IMR-90 (cell line): ENCODE data around the gene ECT2. TPM values are rescaled to one million over a fixed set of nuclear protein-coding genes. Genes with fewer than 3 reads are reported as not detected.

Source experiments
- ATAC-seq: fragments of 200-7000 bp; cut with Tn5 transposase; 2 replicates; pipeline ENCODE4 v1.9.1; 2020; ENCODE audit warnings: low read depth, mild to moderate bottlenecking, moderate library complexity
- BruUV-seq: library from RNA; stranded (reverse); fragments of 400-500 nt; replicated peaks from 2 replicates; lab custom pipeline; 2021; lab: Mats Ljungman, UMichigan
- CTCF ChIA-PET: fragments of 300-600 bp; formaldehyde crosslinking; extraction: SDS; loops from one replicate; lab custom pipeline; 2021; ENCODE audit warnings: antibody characterized with exemption; lab: Yijun Ruan, JAX
- POLR2A ChIA-PET: fragments of 300-600 bp; sonication (Branson Sonifier 250); formaldehyde crosslinking; loops from one replicate; lab custom pipeline; 2022; ENCODE audit warnings: antibody characterized with exemption; ENCODE audit not compliant: unreplicated experiment; lab: Charles Lee
- DNase-seq: peaks from one replicate; pipeline ENCODE4 v3.0.0; 2013
- H2AFZ ChIP-seq: replicated peaks from 2 replicates; pipeline ENCODE3; 2013; ENCODE audit warnings: low read length, mild to moderate bottlenecking; ENCODE audit not compliant: poor library complexity
- H2AK5ac ChIP-seq: 2 replicates; pipeline ENCODE4 v1.6.1; 2013; ENCODE audit warnings: low read depth, low read length, inconsistent platforms
- H2AK9ac ChIP-seq: replicated peaks from 2 replicates; pipeline ENCODE3; 2013; ENCODE audit warnings: mild to moderate bottlenecking, low read depth, low read length, moderate library complexity; ENCODE audit not compliant: poor library complexity
- H2BK120ac ChIP-seq: 2 replicates; pipeline ENCODE4 v1.6.1; 2013; ENCODE audit warnings: low read depth, low read length, inconsistent platforms
- H2BK15ac ChIP-seq: 3 replicates; pipeline ENCODE4 v1.6.1; 2013; ENCODE audit warnings: low read depth, low read length, inconsistent platforms
- H2BK20ac ChIP-seq: 2 replicates; pipeline ENCODE4 v1.6.1; 2013; ENCODE audit warnings: low read depth, mild to moderate bottlenecking, inconsistent platforms, low read length, moderate library complexity
- H2BK5ac ChIP-seq: 2 replicates; pipeline ENCODE4 v1.6.1; 2013; ENCODE audit warnings: mild to moderate bottlenecking, low read depth, low read length, inconsistent platforms; ENCODE audit not compliant: poor library complexity, severe bottlenecking
- H3K14ac ChIP-seq: replicated peaks from 2 replicates; pipeline ENCODE4 v1.6.1; 2013; ENCODE audit warnings: low read depth, low read length, inconsistent platforms
- H3K18ac ChIP-seq: 2 replicates; pipeline ENCODE4 v1.6.1; 2013; ENCODE audit warnings: low read depth, low read length, control low read depth
- H3K23ac ChIP-seq: 2 replicates; pipeline ENCODE4 v1.6.1; 2013; ENCODE audit warnings: low read depth, low read length, inconsistent platforms
- H3K27ac ChIP-seq: 2 replicates; pipeline ENCODE4 v1.5.1; 2013; ENCODE audit warnings: mild to moderate bottlenecking, control low read depth, low read length; ENCODE audit not compliant: insufficient read depth
- H3K27me3 ChIP-seq: 2 replicates; pipeline ENCODE4 v1.6.1; 2013; ENCODE audit warnings: low read length; ENCODE audit not compliant: control insufficient read depth, insufficient read depth
- H3K36me3 ChIP-seq: 2 replicates; pipeline ENCODE4 v1.6.1; 2013; ENCODE audit warnings: low read length, mixed read lengths; ENCODE audit not compliant: control insufficient read depth, insufficient read depth
- H3K4ac ChIP-seq: 2 replicates; pipeline ENCODE4 v1.6.1; 2013; ENCODE audit warnings: low read depth, low read length, inconsistent platforms
- H3K4me1 ChIP-seq: 2 replicates; pipeline ENCODE4 v1.6.1; 2013; ENCODE audit warnings: low read length, mixed read lengths; ENCODE audit not compliant: control insufficient read depth, insufficient read depth
- H3K4me2 ChIP-seq: 2 replicates; pipeline ENCODE4 v1.6.1; 2013; ENCODE audit warnings: low read depth, mild to moderate bottlenecking, control low read depth, low read length, moderate library complexity
- H3K4me3 ChIP-seq: 2 replicates; pipeline ENCODE4 v1.5.1; 2013; ENCODE audit warnings: low read depth, mild to moderate bottlenecking, control low read depth, low read length, moderate library complexity; ENCODE audit not compliant: insufficient read depth
- H3K56ac ChIP-seq: 2 replicates; pipeline ENCODE4 v1.6.1; 2013; ENCODE audit warnings: low read length, inconsistent platforms; ENCODE audit not compliant: insufficient read depth; ENCODE audit errors: extremely low read depth
- H3K79me1 ChIP-seq, 2 experiments: 2 replicates each; pipeline ENCODE4 v1.6.1; 2013; ENCODE audit warnings: low read length in 2 of 2, inconsistent platforms in 1 of 2, low read depth in 1 of 2
- H3K9ac ChIP-seq: 2 replicates; pipeline ENCODE4 v1.6.1; 2013; ENCODE audit warnings: low read depth, low read length, control low read depth
- H3K9me1 ChIP-seq: 2 replicates; pipeline ENCODE4 v1.6.1; 2013; ENCODE audit warnings: low read length, inconsistent platforms; ENCODE audit not compliant: insufficient read depth
- H3K9me3 ChIP-seq: 2 replicates; pipeline ENCODE4 v1.6.1; 2013; ENCODE audit warnings: low read length; ENCODE audit not compliant: control insufficient read depth, insufficient read depth
- H4K20me1 ChIP-seq: 2 replicates; pipeline ENCODE4 v1.6.1; 2013; ENCODE audit warnings: low read length, inconsistent platforms; ENCODE audit not compliant: insufficient read depth
- H4K5ac ChIP-seq: 2 replicates; pipeline ENCODE4 v1.6.1; 2013; ENCODE audit warnings: mild to moderate bottlenecking, low read depth, low read length, control low read depth
- H4K8ac ChIP-seq, 2 experiments: 2 replicates each; pipeline ENCODE4 v1.6.1; 2013; ENCODE audit warnings: low read depth in 2 of 2, low read length in 2 of 2, control low read depth in 1 of 2, inconsistent platforms in 1 of 2
- H4K91ac ChIP-seq: 2 replicates; pipeline ENCODE4 v1.6.1; 2013; ENCODE audit warnings: low read depth, low read length, inconsistent platforms; ENCODE audit not compliant: insufficient read depth
- BHLHE40 ChIP-seq: fragments of 150-350 bp; IDR thresholded peaks from 2 replicates; pipeline ENCODE4 v1.6.1; 2016; ENCODE audit warnings: mild to moderate bottlenecking, low read depth, low read length
- CEBPB ChIP-seq: IDR thresholded peaks from 2 replicates; pipeline ENCODE4 v1.6.1; 2012; ENCODE audit warnings: low read depth, low read length, improper control_type of control experiment
- CHD1 ChIP-seq: IDR thresholded peaks from 2 replicates; pipeline ENCODE4 v1.6.1; 2012; ENCODE audit warnings: low read depth, low read length, improper control_type of control experiment
- FOS ChIP-seq: fragments of 150-350 bp; IDR thresholded peaks from 2 replicates; pipeline ENCODE4 v1.6.1; 2016; ENCODE audit warnings: low read depth, low read length
- NFE2L2 ChIP-seq: fragments of 150-350 bp; IDR thresholded peaks from 2 replicates; pipeline ENCODE4 v1.6.1; 2016; ENCODE audit warnings: low read depth, mild to moderate bottlenecking, low read length
- POLR2A ChIP-seq: IDR thresholded peaks from 2 replicates; pipeline ENCODE4 v1.6.1; 2012; ENCODE audit warnings: mild to moderate bottlenecking, low read depth, low read length
- RAD21 ChIP-seq: IDR thresholded peaks from 2 replicates; pipeline ENCODE4 v1.6.1; 2012; ENCODE audit warnings: low read length, improper control_type of control experiment
- RFX5 ChIP-seq: IDR thresholded peaks from 2 replicates; pipeline ENCODE4 v1.8.0; 2012; ENCODE audit warnings: low read depth, mild to moderate bottlenecking, low read length, moderate library complexity
- SMC3 ChIP-seq: fragments of 150-350 bp; IDR thresholded peaks from 2 replicates; pipeline ENCODE4 v1.6.1; 2016; ENCODE audit warnings: low read depth, mild to moderate bottlenecking, antibody characterized with exemption, low read length, moderate library complexity
- WGBS, 2 experiments: methylation state at CpG; one replicate each; pipeline versions ENCODE4 v1.1.5 to v1.1.7; 2013; ENCODE audit warnings: missing lambda C conversion rate in 2 of 2; ENCODE audit not compliant: insufficient read length in 1 of 2; ENCODE audit errors: extremely low coverage in 2 of 2; 5-methylcytosine and 5-hydroxymethylcytosine counted together
- dilution Hi-C: fragments of 300-500 bp; cut with HindIII; formaldehyde crosslinking; loops from one replicate; pipeline ENCODE4 v1.14.3; 2018; ENCODE audit warnings: low sequenced_read_pairs; ENCODE audit not compliant: unreplicated experiment
- in situ Hi-C: fragments of 300-500 bp; cut with MboI; formaldehyde crosslinking; loops from 3 replicates; pipeline ENCODE4 v1.14.3; 2019; ENCODE audit warnings: low sequenced_read_pairs, inconsistent platforms, mixed read lengths
- intact Hi-C: fragments of 100-400 bp; cut with micrococcal nuclease; formaldehyde crosslinking; loops from 2 replicates; pipeline ENCODE4 v1.10.0; 2022
- polyA plus RNA-seq, 3 experiments: library from polyadenylated mRNA; depleted of rRNA; stranded (reverse); fragments of >200 nt; gene quantifications; 2 replicates each; pipeline ENCODE4 v1.2.3, GENCODE V29; 2012; ENCODE audit warnings: low replicate concordance in 1 of 3
- total RNA-seq: library from RNA; depleted of rRNA; stranded (reverse); fragments of >200 nt; gene quantifications from 2 replicates; pipeline ENCODE4 v1.2.3, GENCODE V29; 2012
- TF ChIP-seq, protein P1 (sequence below): fragments of 150-350 bp; IDR thresholded peaks from 2 replicates; pipeline ENCODE4 v1.6.1; 2016; ENCODE audit warnings: low read depth, mild to moderate bottlenecking, low read length, moderate library complexity, borderline replicate concordance
- TF ChIP-seq, protein P2 (sequence below): fragments of 150-350 bp; IDR thresholded peaks from 2 replicates; pipeline ENCODE4 v1.6.1; 2017; ENCODE audit warnings: mild to moderate bottlenecking, antibody characterized with exemption, low read length, low read depth

Gene ECT2
- total and polyA plus RNA-seq, 2 of the 4 experiments (the other 2 are of a cell fraction) = 18.1 to 37.8 TPM

DNA sequence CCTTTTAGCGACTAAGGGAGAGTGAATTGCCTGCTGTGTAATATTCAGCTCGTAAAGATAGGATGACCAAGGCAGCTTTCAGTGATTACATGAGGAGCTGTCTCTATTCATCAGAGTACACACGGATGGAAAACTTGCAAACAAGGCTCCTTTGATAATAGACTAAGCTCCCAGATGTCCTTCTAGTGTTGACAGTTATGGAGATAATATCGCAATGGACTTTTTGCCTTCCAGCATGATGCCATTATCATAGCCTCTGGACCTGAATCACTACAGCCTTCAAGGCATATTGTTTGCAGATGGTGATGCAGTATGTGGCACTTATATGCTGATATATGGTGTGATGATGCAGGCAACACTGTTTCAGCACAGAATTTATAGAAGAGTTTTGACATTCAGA lies 93.9 kb downstream of the ECT2 start:
- CTCF ChIA-PET = interaction anchor here (0.6 kb wide), 1 partner anchor 13 kb away, joined by 3 read pairs; no protein-coding TSS in a partner anchor

More for the DNA sequence above, 93.9 kb downstream of the ECT2 start:
- H3K4me3 ChIP-seq = no peak overlapping the region
- no CpG with 5 or more reads among the region's 4 CpGs for WGBS, 2 experiments
- POLR2A ChIA-PET = no interaction called here
- H4K20me1 ChIP-seq = no peaks in the 10 kb centered on the region
- no peak overlapping the region for H2BK15ac ChIP-seq
- H4K5ac ChIP-seq = no peak overlapping the region
- H3K9me3 ChIP-seq = no peaks in the 10 kb centered on the region
- H3K18ac ChIP-seq = no peak overlapping the region
- H3K27ac ChIP-seq = no peak overlapping the region
- no peak overlapping the region for H2BK20ac ChIP-seq
- no peak overlapping the region for H3K4ac ChIP-seq
- H2AK9ac ChIP-seq = no peak overlapping the region
- no peaks in the 10 kb centered on the region for H3K36me3 ChIP-seq
- H3K56ac ChIP-seq = no peak overlapping the region
- H2AK5ac ChIP-seq = no peak overlapping the region
- intact Hi-C loops = no loop called here
- H2AFZ ChIP-seq = no peak overlapping the region
- no peaks in the 10 kb centered on the region for H3K4me1 ChIP-seq
- in situ Hi-C loops = no loop called here
- no peak overlapping the region for H4K91ac ChIP-seq
- H3K9me1 ChIP-seq = no peaks in the 10 kb centered on the region
- DNase-seq (no peak), ATAC-seq (no peak)
- no peak overlapping the region for H4K8ac ChIP-seq
- H3K23ac ChIP-seq = no peak overlapping the region
- no peak overlapping the region for H3K4me2 ChIP-seq
- no peak overlapping the region for H3K14ac ChIP-seq
- H3K9ac ChIP-seq = no peak overlapping the region
- BruUV-seq = no TSS peak
- H3K27me3 ChIP-seq = peaks cover 7% of the 10 kb centered on the region; the same call in 1 of the 2 replicates
- no peak overlapping the region for H2BK120ac ChIP-seq
- no peaks in the 10 kb centered on the region for H3K79me1 ChIP-seq
- dilution Hi-C loops = no loop called here
- TF ChIP-seq RFX5 (no peak), NFE2L2 (no peak), RAD21 (no peak), CEBPB (no peak), POLR2A (no peak), SMC3 (no peak), CHD1 (no peak), BHLHE40 (no peak), FOS (no peak)
- TF ChIP-seq, protein P1, sequence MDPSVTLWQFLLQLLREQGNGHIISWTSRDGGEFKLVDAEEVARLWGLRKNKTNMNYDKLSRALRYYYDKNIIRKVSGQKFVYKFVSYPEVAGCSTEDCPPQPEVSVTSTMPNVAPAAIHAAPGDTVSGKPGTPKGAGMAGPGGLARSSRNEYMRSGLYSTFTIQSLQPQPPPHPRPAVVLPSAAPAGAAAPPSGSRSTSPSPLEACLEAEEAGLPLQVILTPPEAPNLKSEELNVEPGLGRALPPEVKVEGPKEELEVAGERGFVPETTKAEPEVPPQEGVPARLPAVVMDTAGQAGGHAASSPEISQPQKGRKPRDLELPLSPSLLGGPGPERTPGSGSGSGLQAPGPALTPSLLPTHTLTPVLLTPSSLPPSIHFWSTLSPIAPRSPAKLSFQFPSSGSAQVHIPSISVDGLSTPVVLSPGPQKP = no peak
- TF ChIP-seq, protein P2, sequence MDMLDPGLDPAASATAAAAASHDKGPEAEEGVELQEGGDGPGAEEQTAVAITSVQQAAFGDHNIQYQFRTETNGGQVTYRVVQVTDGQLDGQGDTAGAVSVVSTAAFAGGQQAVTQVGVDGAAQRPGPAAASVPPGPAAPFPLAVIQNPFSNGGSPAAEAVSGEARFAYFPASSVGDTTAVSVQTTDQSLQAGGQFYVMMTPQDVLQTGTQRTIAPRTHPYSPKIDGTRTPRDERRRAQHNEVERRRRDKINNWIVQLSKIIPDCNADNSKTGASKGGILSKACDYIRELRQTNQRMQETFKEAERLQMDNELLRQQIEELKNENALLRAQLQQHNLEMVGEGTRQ = no peak
- H2BK5ac ChIP-seq = no peak overlapping the region
